PC-3 (cell line): ENCODE data around the gene PCNT. TPM values are rescaled to one million over a fixed set of nuclear protein-coding genes. Genes with fewer than 3 reads are reported as not detected.

Source experiments
- ATAC-seq: fragments of 200-7000 bp; cut with Tn5 transposase; 2 replicates; pipeline ENCODE4 v1.9.1; 2020; ENCODE audit warnings: mild to moderate bottlenecking, moderate library complexity
- BruUV-seq: library from RNA; stranded (reverse); fragments of 400-500 nt; replicated peaks from 2 replicates; lab custom pipeline; 2021; lab: Mats Ljungman, UMichigan
- CTCF ChIA-PET: fragments of 300-600 bp; sonication (Branson Sonifier 250); formaldehyde crosslinking; loops from one replicate; lab custom pipeline; 2022; ENCODE audit warnings: antibody characterized with exemption; lab: Charles Lee
- POLR2A ChIA-PET: fragments of 300-600 bp; sonication (Branson Sonifier 250); formaldehyde crosslinking; loops from one replicate; lab custom pipeline; 2022; ENCODE audit warnings: antibody characterized with exemption; ENCODE audit not compliant: unreplicated experiment; lab: Charles Lee
- DNase-seq: peaks from one replicate; pipeline ENCODE4 v3.0.0-alpha.2; 2015
- H2AFZ ChIP-seq: fragments of 300-600 bp; sonication (generic); 2 replicates; pipeline ENCODE4 v1.6.0; 2016; ENCODE audit warnings: antibody characterized with exemption, low read length
- H3F3A ChIP-seq: fragments of 300-600 bp; sonication (generic); one replicate; pipeline ENCODE4 v1.6.0; 2017; ENCODE audit warnings: antibody characterized with exemption, low read length, control low read depth, mild to moderate bottlenecking; ENCODE audit not compliant: unreplicated experiment
- H3K27ac ChIP-seq: fragments of 300-600 bp; sonication (generic); 2 replicates; pipeline ENCODE4 v1.5.1; 2016; ENCODE audit warnings: mild to moderate bottlenecking, low read length
- H3K27me3 ChIP-seq: fragments of 300-600 bp; sonication (generic); 2 replicates; pipeline ENCODE4 v1.6.1; 2016; ENCODE audit warnings: low read length, mixed read lengths
- H3K36me3 ChIP-seq: fragments of 300-600 bp; sonication (generic); 2 replicates; pipeline ENCODE4 v1.6.1; 2016; ENCODE audit warnings: low read depth, mixed run types, low read length, mixed read lengths
- H3K4me1 ChIP-seq: fragments of 300-600 bp; sonication (generic); 2 replicates; pipeline ENCODE4 v1.5.1; 2016; ENCODE audit warnings: low read length; ENCODE audit not compliant: insufficient read depth
- H3K4me2 ChIP-seq: fragments of 300-600 bp; sonication (generic); 2 replicates; pipeline ENCODE4 v1.6.0; 2016; ENCODE audit warnings: low read length
- H3K4me3 ChIP-seq: fragments of 300-600 bp; sonication (generic); 2 replicates; pipeline ENCODE4 v1.5.1; 2016; ENCODE audit warnings: mild to moderate bottlenecking, low read length, mixed read lengths
- H3K79me2 ChIP-seq: fragments of 300-600 bp; sonication (generic); 2 replicates; pipeline ENCODE4 v1.6.1; 2017; ENCODE audit warnings: low read length, mixed read lengths
- H3K9ac ChIP-seq: fragments of 300-600 bp; sonication (generic); 2 replicates; pipeline ENCODE4 v1.6.0; 2016; ENCODE audit warnings: mild to moderate bottlenecking, low read length
- H3K9me2 ChIP-seq: fragments of 300-600 bp; sonication (generic); replicated peaks from 2 replicates; pipeline ENCODE4 v1.6.1; 2016; ENCODE audit warnings: mixed run types, low read length, mixed read lengths
- H3K9me3 ChIP-seq: fragments of 300-600 bp; sonication (generic); 2 replicates; pipeline ENCODE4 v1.6.1; 2016; ENCODE audit warnings: low read length, mixed read lengths
- H4K20me1 ChIP-seq: fragments of 300-600 bp; sonication (generic); 2 replicates; pipeline ENCODE4 v1.6.1; 2016; ENCODE audit warnings: low read length, mixed read lengths
- EZH2 ChIP-seq: fragments of 300-600 bp; sonication (generic); IDR thresholded peaks from one replicate; pipeline ENCODE4 v1.6.1; 2017; ENCODE audit warnings: antibody characterized with exemption, mild to moderate bottlenecking, low read length; ENCODE audit not compliant: unreplicated experiment
- EZH2phosphoT487 ChIP-seq: fragments of 300-600 bp; sonication (generic); IDR thresholded peaks from 2 replicates; pipeline ENCODE4 v1.6.1; 2018; ENCODE audit warnings: mild to moderate bottlenecking, antibody characterized with exemption, low read length, borderline replicate concordance
- intact Hi-C: fragments of 100-400 bp; cut with micrococcal nuclease; formaldehyde crosslinking; loops from 2 replicates; pipeline ENCODE4 v1.9.0; 2023
- total RNA-seq: library from RNA; depleted of rRNA; stranded (reverse); fragments of >200 nt; gene quantifications from 2 replicates; pipeline ENCODE4 v1.2.3, GENCODE V29; 2014
- TF ChIP-seq, protein P1 (sequence below): fragments of 300-600 bp; sonication (generic); conservative IDR thresholded peaks from 2 replicates; pipeline ENCODE4 v1.5.1; 2017; ENCODE audit warnings: antibody characterized with exemption, low read depth, mild to moderate bottlenecking, low read length

PCNT gene
- total RNA-seq, 1 experiment from 2014 or later = 51.4 TPM

DNA sequence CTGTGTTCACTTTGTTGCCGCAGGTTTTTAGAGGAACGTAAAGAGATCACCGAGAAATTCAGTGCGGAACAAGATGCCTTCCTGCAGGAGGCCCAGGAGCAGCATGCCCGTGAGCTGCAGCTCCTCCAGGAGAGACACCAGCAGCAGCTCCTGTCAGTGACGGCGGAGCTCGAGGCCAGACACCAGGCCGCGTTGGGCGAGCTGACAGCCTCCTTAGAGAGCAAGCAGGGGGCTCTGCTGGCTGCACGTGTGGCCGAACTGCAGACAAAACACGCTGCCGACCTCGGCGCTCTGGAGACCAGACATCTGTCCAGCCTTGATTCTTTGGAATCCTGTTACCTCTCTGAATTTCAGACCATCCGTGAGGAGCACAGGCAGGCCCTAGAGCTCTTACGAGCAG lies 42.6 kb downstream of the PCNT start:
- H3K4me2 ChIP-seq = no peak overlapping the region
- CTCF ChIA-PET = no interaction called here
- no peaks in the 10 kb centered on the region for H3K9me2 ChIP-seq
- H3K9me3 ChIP-seq = no peaks in the 10 kb centered on the region
- H3K4me1 ChIP-seq = no peaks in the 10 kb centered on the region
- H3K9ac ChIP-seq = no peak overlapping the region
- no peaks in the 10 kb centered on the region for H3F3A ChIP-seq
- POLR2A ChIA-PET = no interaction called here
- H3K36me3 ChIP-seq = peaks cover 28% of the 10 kb centered on the region
- H3K27ac ChIP-seq = no peak overlapping the region
- peaks cover 27% of the 10 kb centered on the region for H3K79me2 ChIP-seq
- intact Hi-C loops = no loop called here
- no peak for TF ChIP-seq EZH2phosphoT487
- TF ChIP-seq EZH2 = no peak
- TF ChIP-seq, protein P1, sequence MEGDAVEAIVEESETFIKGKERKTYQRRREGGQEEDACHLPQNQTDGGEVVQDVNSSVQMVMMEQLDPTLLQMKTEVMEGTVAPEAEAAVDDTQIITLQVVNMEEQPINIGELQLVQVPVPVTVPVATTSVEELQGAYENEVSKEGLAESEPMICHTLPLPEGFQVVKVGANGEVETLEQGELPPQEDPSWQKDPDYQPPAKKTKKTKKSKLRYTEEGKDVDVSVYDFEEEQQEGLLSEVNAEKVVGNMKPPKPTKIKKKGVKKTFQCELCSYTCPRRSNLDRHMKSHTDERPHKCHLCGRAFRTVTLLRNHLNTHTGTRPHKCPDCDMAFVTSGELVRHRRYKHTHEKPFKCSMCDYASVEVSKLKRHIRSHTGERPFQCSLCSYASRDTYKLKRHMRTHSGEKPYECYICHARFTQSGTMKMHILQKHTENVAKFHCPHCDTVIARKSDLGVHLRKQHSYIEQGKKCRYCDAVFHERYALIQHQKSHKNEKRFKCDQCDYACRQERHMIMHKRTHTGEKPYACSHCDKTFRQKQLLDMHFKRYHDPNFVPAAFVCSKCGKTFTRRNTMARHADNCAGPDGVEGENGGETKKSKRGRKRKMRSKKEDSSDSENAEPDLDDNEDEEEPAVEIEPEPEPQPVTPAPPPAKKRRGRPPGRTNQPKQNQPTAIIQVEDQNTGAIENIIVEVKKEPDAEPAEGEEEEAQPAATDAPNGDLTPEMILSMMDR = no peak
- DNase-seq (no peak), ATAC-seq (no peak)
- TSS peak; percentile 32 for BruUV-seq
- H2AFZ ChIP-seq = no peak overlapping the region
- H4K20me1 ChIP-seq = no peaks in the 10 kb centered on the region; the same call in 1 of the 2 replicates
- no peaks in the 10 kb centered on the region for H3K27me3 ChIP-seq
- no peak overlapping the region for H3K4me3 ChIP-seq

DNA sequence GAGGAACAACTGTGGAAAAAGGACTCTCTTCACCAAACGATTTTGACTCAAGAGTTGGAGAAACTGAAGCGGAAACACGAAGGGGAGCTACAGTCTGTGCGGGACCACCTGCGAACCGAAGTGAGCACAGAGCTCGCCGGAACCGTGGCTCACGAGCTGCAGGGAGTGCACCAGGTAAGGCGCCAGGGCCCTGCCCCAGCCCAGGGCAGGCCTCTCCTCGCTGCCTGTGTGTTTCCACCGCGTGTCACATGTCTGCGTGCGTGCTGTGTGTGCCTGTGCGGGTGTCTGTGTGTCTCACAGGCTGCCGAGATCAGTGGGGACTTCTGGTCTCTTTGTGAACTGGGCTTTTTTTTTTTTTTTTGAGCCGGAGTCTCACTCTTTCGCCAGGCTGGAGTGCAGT lies 43.0 kb downstream of the PCNT start:
- Histone ChIP-seq H3K36me3 (peaks cover 31% of the 10 kb centered on the region), H3K27me3 (no peaks in the 10 kb centered on the region), H4K20me1 (peaks cover 2% of the 10 kb centered on the region; the same call in 1 of the 2 replicates), H3K27ac (no peak overlapping the region), H3K4me2 (no peak overlapping the region), H3K9me2 (no peaks in the 10 kb centered on the region), H3K79me2 (peaks cover 31% of the 10 kb centered on the region), H3K9me3 (no peaks in the 10 kb centered on the region), H3K4me1 (no peaks in the 10 kb centered on the region), H2AFZ (no peak overlapping the region), H3K9ac (no peak overlapping the region), H3K4me3 (no peak overlapping the region), H3F3A (no peaks in the 10 kb centered on the region)
- no peak for DNase-seq
- ChIA-PET POLR2A (no interaction called here), CTCF (no interaction called here)
- intact Hi-C loops = no loop called here
- no TSS peak for BruUV-seq
- TF ChIP-seq, protein P1 = no peak
- TF ChIP-seq EZH2phosphoT487 (no peak), EZH2 (no peak)
- no peak for ATAC-seq

DNA sequence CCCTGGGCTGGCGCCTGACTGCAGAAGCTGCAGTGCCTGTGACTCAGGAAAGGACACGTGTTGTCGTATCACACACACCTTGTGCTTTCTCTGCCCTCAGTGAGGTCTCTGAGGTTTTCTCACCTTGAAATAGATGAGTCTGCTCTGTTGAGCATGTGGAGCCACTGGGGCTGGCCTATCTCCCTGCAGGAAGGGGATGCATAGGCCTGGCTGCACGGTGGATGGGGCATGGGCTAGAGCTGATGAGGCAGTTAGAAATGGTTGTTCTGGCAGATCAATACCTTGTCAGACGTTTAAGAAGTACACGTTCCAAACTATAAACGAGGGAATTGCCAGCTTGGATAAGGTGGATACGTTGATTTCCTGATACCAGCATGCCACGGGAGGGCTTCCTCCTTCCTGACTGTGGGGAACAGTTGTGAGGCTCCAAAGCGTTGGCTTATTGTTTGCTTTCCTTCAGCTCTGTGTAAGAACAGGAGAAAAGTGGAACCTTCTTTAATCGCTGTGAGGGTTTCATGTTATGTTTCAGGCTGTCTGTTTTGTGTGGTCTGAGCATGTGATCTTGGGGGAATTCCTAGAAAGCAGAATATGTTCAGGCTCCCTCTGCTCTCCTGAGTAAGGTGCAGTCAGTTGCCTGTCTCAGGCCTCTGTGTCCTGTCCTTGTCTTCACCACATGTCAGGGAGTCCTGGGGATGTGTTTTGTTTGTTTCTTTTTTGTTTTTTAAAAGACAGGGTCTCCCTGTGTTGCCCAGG lies 44.8 kb downstream of the PCNT start:
- DNase-seq (no peak), ATAC-seq (no peak)
- Histone ChIP-seq H3F3A (no peaks in the 10 kb centered on the region), H3K4me2 (no peak overlapping the region), H3K9me3 (no peaks in the 10 kb centered on the region), H3K9ac (no peak overlapping the region), H3K79me2 (peaks cover 44% of the 10 kb centered on the region), H3K4me1 (no peaks in the 10 kb centered on the region), H3K27me3 (no peaks in the 10 kb centered on the region), H3K4me3 (no peak overlapping the region), H2AFZ (no peak overlapping the region), H3K27ac (no peak overlapping the region), H4K20me1 (peaks cover 10% of the 10 kb centered on the region; the same call in 1 of the 2 replicates), H3K36me3 (peaks cover 26% of the 10 kb centered on the region), H3K9me2 (no peaks in the 10 kb centered on the region)
- POLR2A ChIA-PET = no interaction called here
- CTCF ChIA-PET = no interaction called here
- no peak for TF ChIP-seq EZH2
- TF ChIP-seq, protein P1 = no peak
- no peak for TF ChIP-seq EZH2phosphoT487
- no TSS peak for BruUV-seq
- intact Hi-C loops = no loop called here
